ENCODE data around the gene COTL1. TPM values are rescaled to one million over a fixed set of nuclear protein-coding genes. Genes with fewer than 3 reads are reported as not detected.
A peak's percentile ranks its signal among the peaks of the same experiment; 100 is the strongest.

COTL1 gene
- total RNA-seq, 1 donor from 2014 or later: 487 TPM

DNA sequence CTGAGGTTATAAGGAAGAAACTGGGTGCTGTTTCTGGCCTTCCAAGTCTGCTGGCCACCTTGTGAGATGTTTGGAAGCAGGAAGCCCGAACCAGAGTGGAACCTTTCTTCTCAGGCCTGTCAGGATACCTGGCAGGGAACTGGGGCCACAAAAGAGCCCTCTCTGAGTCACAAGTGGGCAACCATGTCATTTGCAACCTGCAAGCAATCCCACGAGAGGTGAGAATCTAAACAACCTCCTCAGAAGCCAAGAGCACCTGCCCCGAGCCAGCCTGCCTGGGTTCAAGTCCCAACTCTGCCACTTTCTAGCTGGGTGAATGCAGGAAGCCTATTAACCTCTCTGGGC is 3.3 kb downstream of the COTL1 start:
- Mint-ChIP-seq H3K4me1 (peaks cover 83% of the 10 kb centered on the region), H3K27ac (peak overlapping the region; percentile 84), H3K27me3 (no peaks in the 10 kb centered on the region), H3K4me3 (peak overlapping the region; percentile 94), H3K36me3 (ENCODE audit: low read depth) (peaks cover 71% of the 10 kb centered on the region), H3K9me3 (peaks cover 5% of the 10 kb centered on the region)
- ChIA-PET POLR2A (interaction anchor here (1.0 to 10.7 kb wide), 9 partner anchors 7 to 109 kb away, joined by 4 to 333 read pairs (median 12); no protein-coding TSS in a partner anchor), CTCF (interaction anchor here (1.1 kb wide), 1 partner anchor 104 kb away, joined by 3 read pairs; no protein-coding TSS in a partner anchor)
- TF ChIP-seq, protein P1, sequence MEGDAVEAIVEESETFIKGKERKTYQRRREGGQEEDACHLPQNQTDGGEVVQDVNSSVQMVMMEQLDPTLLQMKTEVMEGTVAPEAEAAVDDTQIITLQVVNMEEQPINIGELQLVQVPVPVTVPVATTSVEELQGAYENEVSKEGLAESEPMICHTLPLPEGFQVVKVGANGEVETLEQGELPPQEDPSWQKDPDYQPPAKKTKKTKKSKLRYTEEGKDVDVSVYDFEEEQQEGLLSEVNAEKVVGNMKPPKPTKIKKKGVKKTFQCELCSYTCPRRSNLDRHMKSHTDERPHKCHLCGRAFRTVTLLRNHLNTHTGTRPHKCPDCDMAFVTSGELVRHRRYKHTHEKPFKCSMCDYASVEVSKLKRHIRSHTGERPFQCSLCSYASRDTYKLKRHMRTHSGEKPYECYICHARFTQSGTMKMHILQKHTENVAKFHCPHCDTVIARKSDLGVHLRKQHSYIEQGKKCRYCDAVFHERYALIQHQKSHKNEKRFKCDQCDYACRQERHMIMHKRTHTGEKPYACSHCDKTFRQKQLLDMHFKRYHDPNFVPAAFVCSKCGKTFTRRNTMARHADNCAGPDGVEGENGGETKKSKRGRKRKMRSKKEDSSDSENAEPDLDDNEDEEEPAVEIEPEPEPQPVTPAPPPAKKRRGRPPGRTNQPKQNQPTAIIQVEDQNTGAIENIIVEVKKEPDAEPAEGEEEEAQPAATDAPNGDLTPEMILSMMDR (IDR thresholded peaks at IDR 0.05): no peak
- intact Hi-C loops (cut with micrococcal nuclease): no loop called here
- ATAC-seq (ENCODE audit: low read depth) (no peak), DNase-seq (no peak)

- DNase-seq (no peak), ATAC-seq (ENCODE audit: low read depth) (no peak)
- Mint-ChIP-seq H3K4me3 (peak overlapping the region; percentile 48), H3K36me3 (ENCODE audit: low read depth) (peaks cover 76% of the 10 kb centered on the region), H3K9me3 (peaks cover 5% of the 10 kb centered on the region), H3K27me3 (no peaks in the 10 kb centered on the region), H3K4me1 (peaks cover 83% of the 10 kb centered on the region), H3K27ac (peak overlapping the region; percentile 84)
- TF ChIP-seq, protein P1 (IDR thresholded peaks at IDR 0.05): no peak
- intact Hi-C loops (cut with micrococcal nuclease): no loop called here
- ChIA-PET POLR2A (interaction anchor here (0.9 to 10.7 kb wide), 6 partner anchors 7 to 100 kb away, joined by 6 to 333 read pairs (median 16); no protein-coding TSS in a partner anchor), CTCF (interaction anchor here (1.1 kb wide), 1 partner anchor 103 kb away, joined by 3 read pairs; no protein-coding TSS in a partner anchor)
Observed at GRCh38 chr16:84614073-84614459, 3.8 kb downstream of the COTL1 start.

DNA sequence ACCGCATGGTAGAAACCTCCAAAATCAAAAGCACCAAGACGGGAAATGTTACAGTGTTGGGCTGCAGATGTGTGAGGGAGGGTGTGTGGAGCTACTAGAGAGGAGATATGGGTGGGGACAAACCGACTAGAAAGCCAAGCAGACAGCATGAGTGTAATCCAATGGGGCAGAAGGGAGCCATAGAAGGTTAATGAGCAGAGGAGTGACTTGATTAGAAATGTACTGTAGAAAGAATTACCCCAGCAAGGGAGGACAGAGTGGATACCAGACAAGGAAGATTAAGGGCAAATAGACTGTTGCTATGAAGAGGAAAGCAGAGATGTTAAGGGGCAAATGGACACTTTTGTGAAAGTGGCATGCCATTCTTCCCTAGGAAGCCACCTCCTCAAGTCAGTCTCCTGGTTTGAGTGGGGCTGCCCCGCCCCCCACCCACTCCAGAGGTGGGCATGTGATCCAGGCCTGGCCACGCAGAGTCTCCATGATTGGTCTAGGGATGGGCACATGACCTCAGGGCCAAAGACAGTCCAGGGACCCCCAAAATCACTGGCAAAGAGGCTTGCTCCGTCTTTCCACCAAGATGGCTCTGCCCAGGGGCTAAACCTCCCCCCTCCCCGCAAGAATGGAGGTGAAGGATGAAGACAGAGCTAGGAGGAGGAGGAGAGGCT is 4.3 kb downstream of the COTL1 start:
- no peak for DNase-seq
- ChIA-PET POLR2A (interaction anchor here (0.9 to 10.7 kb wide), 5 partner anchors 14 to 103 kb away, joined by 3 to 333 read pairs (median 13); no protein-coding TSS in a partner anchor), CTCF (interaction anchor here (1.1 kb wide), 1 partner anchor 103 kb away, joined by 3 read pairs; no protein-coding TSS in a partner anchor)
- peak overlapping the region; percentile 84 for H3K27ac Mint-ChIP-seq
- intact Hi-C loops (cut with micrococcal nuclease): no loop called here
- ATAC-seq (ENCODE audit: low read depth): no peak
- peaks cover 83% of the 10 kb centered on the region for H3K4me1 Mint-ChIP-seq
- peaks cover 5% of the 10 kb centered on the region for H3K9me3 Mint-ChIP-seq
- no peaks in the 10 kb centered on the region for H3K27me3 Mint-ChIP-seq
- H3K36me3 Mint-ChIP-seq (ENCODE audit: low read depth): peaks cover 80% of the 10 kb centered on the region
- TF ChIP-seq, protein P1 (IDR thresholded peaks at IDR 0.05): no peak
- H3K4me3 Mint-ChIP-seq: peak overlapping the region; percentile 6

- TF ChIP-seq, protein P1 (IDR thresholded peaks at IDR 0.05): no peak
- Mint-ChIP-seq H3K36me3 (ENCODE audit: low read depth) (peaks cover 87% of the 10 kb centered on the region), H3K27ac (peak overlapping the region; percentile 84), H3K4me1 (peaks cover 87% of the 10 kb centered on the region), H3K27me3 (no peaks in the 10 kb centered on the region), H3K9me3 (peaks cover 5% of the 10 kb centered on the region), H3K4me3 (no peak overlapping the region)
- DNase-seq (no peak), ATAC-seq (ENCODE audit: low read depth) (no peak)
- intact Hi-C loops (cut with micrococcal nuclease): no loop called here
- ChIA-PET CTCF (no interaction called here), POLR2A (interaction anchor here (1.1 to 10.7 kb wide), 3 partner anchors 13 to 102 kb away, joined by 3 to 333 read pairs (median 13); no protein-coding TSS in a partner anchor)
Observed at GRCh38 chr16:84612686-84613085, 5.2 kb downstream of the COTL1 start.

- POLR2A ChIA-PET: interaction anchor here (10.7 kb wide), 1 partner anchor 12 kb away, joined by 333 read pairs; no protein-coding TSS in a partner anchor
Observed at GRCh38 chr16:84611041-84611440, 6.8 kb downstream of the COTL1 start.

More at GRCh38 chr16:84611041-84611440, 6.8 kb downstream of the COTL1 start:
- TF ChIP-seq, protein P1 (IDR thresholded peaks at IDR 0.05): no peak
- Mint-ChIP-seq H3K4me3 (peak overlapping the region; percentile 8), H3K9me3 (peaks cover 5% of the 10 kb centered on the region), H3K4me1 (peaks cover 95% of the 10 kb centered on the region), H3K27ac (peak overlapping the region; percentile 95), H3K27me3 (no peaks in the 10 kb centered on the region), H3K36me3 (ENCODE audit: low read depth) (peaks cover 83% of the 10 kb centered on the region)
- intact Hi-C loops (cut with micrococcal nuclease): no loop called here
- ATAC-seq (ENCODE audit: low read depth) (no peak), DNase-seq (no peak)
- CTCF ChIA-PET: no interaction called here
